HG02759 (cell line): ENCODE data around the gene DUSP11.
"Not testable (repeated sequence)": the region's sequence is repeated elsewhere in the genome, so short reads cannot be mapped to it uniquely, and the experiment has no call there.

Experiments
- ATAC-seq: cut with Tn5 transposase; IDR thresholded peaks from one replicate; pipeline ENCODE4 v1.9.1; 2021; ENCODE audit warnings: mild to moderate bottlenecking, moderate library complexity; ENCODE audit not compliant: unreplicated experiment

DUSP11 gene

DNA sequence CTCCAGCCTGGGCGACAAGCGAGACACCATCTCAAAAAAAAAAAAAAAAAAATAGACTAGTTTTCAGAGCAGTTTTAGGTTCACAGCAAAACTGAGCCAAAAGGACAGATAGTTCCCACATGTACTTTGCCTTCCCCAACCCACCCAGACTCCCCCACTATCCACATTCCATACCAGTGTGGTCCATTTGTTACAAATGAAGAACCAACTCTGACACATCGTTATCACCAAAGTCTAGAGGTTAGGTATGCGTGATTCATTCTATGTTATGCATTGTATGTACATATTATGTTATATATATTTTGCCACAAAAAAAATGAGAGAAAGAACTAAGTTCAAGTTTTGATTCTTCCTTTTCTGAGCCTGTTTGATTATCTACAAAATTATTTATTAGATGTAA is 3.5 kb downstream of the DUSP11 start:
- ATAC-seq: no peak

DNA sequence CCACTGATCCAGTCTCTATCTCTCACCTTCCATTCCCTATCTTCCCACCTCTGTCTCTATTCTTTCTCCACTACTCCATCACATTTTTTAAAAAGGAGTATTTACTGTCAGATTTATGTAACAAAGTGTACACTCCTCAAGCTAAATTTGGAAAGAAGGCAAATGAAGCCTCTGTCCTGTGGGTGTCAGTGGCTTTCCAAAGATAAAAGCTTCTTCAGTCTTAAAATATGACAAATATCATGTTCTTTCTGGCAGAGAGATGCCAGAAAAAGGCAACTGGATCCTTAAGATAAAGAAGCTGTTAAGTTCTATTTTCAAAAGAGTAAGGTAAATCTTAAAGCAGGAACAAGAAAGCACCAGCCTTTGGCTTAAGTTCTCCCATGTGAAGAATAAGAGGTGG is 7.1 kb downstream of the DUSP11 start:
- ATAC-seq: no peak

DNA sequence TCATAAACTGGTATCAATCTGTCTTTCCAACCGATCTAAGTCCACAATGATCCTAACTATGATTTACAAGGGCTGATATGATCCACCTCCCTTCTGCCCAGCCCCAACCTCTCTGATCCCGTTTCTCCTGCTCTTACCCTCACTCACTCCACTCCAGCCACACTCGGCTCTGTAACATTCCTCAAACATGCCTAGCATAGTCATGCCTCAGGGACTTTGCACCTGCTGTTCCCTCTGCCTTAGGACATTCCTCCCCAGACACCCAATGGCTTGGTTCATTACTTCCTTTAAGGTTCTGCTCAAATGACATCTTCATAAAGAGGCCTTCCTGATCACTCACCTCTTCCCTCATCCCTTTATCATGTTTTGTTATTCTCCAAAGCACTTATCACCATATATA is 9.2 kb downstream of the DUSP11 start:
- ATAC-seq: no peak

DNA sequence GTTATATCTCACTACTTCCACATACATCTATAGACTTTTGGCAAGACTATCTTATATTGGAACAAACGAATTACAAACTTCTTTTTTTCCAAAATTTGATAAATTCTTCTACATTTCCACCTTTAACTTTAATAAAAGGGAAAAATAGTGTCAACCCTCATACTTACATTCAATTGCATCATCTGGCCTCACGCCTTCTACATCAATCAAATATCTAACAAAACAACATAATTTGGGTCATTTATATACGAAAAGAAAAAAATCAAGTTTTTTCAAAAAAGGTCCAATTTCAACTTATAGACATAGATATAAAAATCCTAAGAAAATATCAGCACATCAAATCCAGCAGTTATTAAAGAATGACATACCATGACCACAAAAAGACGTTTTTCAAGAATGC is 12.9 kb downstream of the DUSP11 start:
- ATAC-seq: no peak

DNA sequence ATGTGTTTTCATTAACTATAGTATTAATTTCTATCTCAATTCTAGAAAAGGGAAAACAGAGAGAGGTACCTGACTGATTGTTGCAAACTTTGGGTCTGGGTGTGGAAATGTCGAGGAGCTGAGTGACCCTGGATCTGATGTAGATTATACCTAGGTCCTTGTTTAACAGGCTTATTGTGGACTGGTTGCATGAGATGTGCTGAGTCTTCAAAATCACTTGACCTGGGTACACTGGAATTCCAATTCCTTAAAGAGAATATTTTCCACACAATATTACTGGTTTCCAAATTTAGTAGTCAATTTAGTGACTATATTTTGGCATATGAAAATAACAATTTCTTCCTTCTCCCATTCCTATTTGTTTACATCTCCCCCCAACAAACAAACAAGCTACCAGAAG is 13.6 kb downstream of the DUSP11 start:
- no peak for ATAC-seq

DNA sequence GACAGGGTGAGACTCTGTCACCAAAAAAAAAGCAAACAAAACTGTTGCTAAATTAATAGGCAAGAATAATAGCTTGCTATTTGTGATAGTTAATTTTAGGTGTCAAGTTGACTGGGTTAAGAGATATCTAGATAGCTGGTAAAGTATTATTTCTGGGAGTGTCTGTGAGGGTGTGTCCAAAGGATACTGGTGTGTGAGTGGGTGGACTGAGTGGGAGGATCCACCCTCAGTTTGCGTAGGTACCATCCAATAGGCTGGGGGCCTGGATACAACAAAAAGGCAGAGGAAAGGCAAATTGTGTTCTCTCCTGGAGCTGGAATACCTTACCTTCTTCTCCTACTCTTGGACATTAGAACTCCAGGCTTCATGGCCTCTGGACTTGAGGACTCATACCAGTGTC is 15.0 kb downstream of the DUSP11 start:
- ATAC-seq: no peak

DNA sequence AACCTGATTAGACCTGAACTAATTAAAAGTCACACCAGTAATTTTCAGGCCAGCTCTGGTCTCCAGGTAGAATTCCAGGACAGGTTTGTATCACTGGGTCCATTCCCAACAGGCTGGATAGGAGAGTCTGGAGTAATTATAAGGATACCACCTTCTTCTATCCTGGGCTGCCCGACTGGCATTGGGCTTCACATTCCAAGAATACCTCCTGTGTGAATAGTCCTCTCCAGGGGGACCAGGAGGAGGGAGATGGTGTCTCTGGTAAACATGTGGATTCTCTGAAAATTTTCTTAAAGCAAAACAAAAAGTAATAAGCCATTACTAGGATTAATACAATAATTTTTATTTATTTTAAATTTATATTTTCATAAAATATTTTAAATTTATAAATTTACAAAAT is 17.3 kb downstream of the DUSP11 start:
- ATAC-seq: no peak

DNA sequence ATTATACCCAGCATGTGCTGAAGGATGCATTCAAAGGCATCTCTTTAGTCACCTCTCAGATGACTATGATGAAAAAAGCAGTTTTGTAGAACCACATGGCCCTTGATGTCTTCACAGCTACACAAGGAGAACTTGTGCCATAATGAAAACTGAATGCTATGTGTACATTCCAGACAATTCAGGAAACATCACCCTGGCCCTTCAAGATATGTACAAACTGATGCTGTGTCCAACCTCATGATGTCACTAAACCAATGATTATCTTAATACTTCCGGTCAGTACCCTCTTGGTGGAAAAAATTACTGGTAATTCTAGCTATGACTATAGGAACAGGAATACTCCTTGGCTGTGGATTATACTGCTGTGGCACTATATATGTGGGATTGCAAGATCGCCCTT is 20.0 kb downstream of the DUSP11 start:
- ATAC-seq: no peak

DNA sequence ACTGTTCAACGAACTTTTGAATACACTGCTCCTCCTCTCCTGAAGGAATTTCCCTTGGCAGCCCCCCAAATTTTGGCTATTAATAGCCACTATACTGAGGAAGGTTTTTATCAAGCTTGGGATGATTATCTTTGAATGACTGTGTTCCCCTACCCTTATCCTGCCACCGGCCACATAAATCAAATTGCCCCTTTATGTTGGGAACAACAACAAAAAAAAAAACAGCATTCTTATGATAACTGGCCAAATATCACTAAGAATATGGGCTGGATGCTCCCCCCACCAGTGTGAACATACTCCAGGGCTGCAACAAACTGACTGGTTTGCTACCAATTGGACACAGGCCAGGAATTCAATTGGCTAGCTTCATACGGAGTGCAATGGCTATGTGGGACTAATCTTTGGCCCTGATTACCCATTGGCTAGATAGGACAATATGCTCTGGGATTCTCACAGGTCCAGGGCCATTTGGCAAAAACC is 20.6 kb downstream of the DUSP11 start:
- no peak for ATAC-seq

DNA sequence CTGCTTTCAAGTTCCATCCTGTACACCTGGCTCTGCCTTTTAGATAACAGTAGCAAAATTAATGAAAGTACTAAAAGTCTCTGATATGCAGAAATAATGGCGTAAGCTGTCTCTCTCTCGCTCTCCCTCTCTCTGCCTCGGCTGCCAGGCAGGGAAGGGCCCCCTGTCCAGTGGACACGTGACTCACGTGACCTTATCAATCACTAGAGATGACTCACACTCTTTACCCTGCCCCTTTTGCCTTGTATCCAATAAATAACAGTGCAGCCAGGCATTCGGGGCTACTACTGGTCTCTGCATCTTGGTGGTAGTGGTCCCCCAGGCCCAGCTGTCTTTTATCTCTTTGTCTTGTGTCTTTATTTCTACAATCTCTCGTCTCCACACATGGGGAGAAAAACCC is 25.6 kb downstream of the DUSP11 start:
- ATAC-seq: not testable (repeated sequence)

DNA sequence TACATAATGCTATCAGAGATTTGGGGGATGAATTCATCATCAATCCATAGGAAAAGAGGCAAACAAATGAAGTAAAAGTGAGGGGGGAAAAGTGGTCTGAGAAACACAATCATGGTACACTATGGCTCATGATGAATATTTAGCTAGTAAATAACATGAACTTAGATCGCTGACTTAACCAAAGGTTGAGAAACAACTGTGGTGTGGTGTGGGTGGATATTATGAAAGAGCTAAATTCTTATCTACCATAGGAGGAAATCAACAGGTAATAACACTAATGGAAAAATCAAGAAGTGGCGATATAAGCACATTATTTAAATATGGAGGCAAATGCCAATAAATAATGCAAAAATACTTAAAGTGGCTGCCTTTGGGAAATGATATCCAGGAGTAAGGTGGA is 30.6 kb downstream of the DUSP11 start:
- no peak for ATAC-seq

DNA sequence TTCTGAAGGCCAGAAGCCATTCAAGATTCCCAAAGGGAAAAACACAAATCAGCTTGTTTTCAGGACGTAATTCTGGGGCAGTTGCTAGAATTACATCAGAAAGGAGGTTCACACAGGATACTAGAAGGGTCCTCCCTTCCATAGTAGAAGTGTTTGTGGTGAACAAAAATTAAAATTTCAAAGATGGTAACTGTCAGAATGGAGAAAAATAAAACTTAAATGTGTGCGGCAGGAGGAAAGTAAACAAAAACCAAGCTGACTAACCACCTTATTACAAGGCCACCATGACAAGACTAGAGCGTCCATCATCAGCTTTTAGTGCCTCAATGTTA is 33.1 kb downstream of the DUSP11 start:
- ATAC-seq: no peak

DNA sequence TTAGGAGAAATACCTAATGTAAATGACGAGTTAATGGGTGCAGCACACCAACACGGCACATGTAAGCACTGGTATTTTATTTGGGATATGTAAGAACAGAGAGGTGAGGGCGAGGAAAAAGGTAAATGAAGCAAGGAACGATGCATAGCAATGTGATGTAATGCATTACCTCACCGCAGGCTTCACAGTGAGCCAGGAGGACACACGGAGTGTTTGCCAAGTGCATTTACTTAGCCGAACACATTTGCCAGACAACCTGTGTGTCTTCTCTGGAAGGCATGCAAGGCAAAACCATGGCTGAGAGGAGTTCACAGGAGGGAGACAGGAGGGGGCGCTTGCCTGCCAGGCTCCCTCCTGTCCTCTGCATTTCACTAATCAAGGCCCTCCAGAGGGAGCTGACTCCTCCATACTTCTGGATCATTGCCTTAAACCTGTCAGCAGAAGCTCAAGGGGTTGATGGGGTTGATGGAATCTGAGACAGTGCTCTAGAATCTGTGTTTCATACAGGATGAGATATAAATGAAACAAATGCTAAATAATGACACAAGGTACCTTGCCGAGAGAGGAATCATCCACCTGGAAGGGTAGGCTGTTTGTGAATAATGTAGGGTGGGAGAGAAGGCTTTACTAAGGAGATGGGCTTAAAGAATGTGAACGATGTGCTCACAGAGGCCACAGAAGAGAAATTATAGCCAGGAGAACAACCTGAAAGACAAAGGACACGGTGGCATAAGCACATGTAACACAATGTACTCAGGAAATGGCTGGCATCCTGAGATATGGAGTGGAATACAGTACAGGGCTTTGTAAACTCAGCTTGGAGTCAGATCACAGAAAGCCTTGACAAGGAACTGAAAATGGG is 33.7 kb downstream of the DUSP11 start:
- ATAC-seq: no peak

DNA sequence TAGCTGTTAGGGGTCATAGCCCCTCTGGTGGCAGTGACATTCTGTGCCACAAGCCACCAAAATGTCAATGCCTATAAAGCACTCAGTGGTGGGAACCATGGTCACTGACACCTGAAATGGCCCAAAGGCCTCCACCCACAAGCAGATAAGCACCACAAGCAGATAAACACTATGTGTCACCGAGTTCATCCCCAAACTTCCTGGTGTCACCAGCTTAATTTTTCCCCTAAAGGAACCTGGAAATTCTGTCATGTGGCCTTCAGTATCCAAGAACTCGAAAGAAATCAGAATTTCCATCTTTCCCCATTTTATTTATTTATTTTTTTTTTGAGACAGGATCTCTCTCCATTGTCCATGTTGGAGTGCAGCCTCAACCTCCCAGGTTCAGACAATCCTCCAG is 39.1 kb downstream of the DUSP11 start:
- no peak for ATAC-seq

DNA sequence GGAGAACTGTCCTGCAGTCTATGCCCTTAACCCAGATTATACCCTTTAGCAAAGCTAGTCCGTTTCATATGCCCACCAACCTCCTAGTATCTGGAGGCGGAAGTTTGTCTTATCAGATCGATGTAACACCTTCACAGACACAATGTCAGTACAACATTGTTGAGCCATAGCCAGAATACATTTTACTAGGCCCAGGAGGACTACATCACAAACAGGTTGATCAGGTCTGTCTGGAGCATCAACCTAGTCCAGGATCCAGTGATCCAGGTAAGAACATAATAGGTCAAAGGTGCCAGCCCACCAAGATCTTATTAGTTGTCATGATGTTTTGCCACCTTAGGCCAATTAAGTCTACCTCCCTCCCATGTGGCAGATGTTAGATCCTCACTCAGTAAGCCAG is 40.8 kb downstream of the DUSP11 start:
- no peak for ATAC-seq

DNA sequence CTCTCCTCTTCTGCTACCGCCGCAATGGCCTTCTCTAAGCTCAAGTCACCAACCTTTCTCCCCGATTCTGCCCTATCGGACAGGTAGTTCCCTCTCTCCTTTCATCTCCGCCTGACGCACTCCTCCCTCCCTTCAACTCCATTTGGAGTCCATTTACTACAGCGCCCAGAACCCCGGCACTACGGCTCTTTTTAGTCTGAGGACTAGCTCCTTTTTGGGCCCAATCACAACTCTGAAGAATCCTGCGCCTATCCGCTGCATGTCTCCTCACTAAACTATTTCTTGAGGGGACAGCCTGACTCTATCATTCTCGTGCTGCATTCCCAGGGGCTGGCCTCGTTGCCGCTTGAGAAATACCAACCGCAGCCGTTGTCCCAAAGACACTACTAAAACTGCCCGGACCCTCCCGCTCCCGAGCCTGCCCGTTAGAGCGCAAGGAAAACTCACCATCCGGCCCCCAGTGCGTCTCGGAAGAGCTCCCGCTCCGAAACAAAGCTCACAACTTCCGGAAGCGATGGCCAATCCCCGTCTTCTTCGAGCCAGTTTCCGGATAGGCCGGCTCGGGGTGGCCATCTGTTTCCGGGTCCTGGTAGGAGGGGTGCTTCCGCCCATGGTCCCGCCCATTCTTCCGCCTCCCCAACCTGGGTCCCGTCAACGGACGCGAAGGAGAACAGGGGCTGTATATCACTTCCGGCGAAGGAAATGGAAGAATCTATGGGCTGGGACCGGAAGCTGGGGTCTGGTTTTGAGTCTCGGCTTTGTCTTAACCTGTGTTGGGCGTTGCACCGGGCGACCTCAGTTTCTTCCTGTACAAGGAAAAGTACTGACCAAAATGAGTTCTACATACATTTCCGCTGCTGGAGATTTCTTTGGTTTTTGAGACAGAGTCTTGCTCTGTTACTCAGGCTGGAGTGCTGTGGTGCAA is 42.8 kb downstream of the DUSP11 start, which contains the start of gene TPRKB:
TSS of gene TPRKB (minus strand) at position 491 of the 925 bp plus-strand sequence. CDS start 2,776 bp downstream, outside the sequence.
- ATAC-seq: peak; percentile 98

DNA sequence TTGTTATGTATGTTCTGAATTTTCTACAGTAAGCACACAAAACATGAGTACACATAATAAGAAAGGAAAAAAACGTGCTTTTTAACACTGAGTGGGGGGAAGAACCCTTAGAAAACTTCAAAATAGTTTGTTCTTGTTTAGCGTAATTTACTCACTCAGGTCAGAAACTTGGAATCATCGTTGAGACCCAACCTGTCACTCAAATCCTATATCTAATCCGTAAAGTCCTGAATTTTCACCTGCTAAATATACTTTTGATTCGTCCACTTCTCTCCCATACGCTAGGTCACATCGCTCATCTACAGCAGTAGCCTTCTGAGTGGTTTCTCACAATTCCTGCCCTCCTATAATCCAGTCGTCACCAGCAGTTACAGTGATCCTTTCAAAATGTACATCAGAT is 43.5 kb downstream of the DUSP11 start:
- no peak for ATAC-seq

DNA sequence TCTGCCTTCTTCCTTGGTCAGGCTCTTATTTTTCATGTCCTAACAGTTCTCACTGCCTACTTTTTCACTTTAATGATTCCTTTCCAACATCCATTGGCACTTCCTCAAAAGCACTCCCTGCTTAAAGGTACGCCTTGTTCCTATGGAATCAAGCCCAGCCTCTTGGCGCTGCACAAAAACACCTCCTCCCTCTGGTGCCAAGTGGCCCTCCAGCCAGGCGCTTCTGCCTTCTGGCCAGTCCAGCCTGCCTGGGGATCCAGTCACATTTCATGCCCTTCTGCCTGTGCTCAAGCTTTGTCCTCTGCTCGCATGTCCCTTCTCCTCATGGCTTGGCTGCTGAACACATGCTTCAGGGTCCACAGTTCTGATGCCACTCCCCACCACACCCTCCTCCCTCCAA is 49.1 kb downstream of the DUSP11 start:
- ATAC-seq: no peak

DNA sequence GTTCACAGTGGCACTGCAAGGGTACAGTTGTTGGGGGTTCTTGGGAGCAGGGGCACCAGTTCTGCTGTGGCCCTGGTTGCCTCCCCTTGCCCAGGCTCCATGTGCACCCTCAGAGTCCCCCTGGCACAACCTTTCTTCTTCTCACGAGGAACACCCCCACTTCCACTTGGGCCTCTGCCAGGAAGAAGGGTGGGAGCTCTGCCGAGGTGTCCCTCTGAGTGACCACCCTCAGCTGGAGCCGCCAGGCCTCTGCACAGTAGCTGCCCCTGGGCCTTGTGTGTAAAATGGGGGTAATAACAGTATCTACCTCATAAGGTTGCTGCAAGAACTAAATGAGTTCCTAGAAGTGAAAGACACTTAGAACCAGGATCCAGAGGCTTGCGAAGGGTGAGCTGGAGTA is 51.2 kb downstream of the DUSP11 start:
- ATAC-seq: no peak

DNA sequence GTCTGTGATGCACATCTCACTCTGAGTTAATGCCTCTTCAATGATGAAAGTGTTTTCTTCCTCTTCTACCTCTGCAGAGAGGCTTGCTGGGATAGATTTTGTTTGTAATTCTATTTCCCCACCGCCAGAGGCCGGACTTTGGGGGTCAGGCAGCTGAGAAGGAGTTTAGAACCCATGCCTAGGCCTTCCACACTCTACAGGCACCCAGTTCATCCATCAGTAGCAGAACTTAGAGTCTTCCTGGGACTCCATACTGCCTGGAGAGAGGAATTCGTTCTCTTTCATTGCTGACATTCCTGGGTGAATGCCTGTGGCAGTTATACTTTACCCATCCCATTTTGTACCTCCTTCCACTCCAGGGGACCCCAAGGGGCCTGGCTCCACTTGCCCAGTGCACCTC is 51.9 kb downstream of the DUSP11 start:
- no peak for ATAC-seq

DNA sequence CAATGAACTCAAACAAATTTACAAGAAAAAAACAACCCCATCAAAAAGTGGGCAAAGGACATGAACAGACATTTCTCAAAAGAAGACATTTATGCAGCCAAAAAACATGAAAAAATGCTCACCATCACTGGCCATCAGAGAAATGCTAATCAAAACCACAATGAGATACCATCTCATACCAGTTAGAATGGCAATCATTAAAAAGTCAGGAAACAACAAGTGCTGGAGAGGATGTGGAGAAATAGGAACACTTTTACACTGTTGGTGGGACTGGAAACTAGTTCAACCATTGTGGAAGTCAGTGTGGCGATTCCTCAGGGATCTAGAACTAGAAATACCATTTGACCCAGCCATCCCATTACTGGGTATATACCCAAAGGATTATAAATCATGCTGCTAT is 53.2 kb downstream of the DUSP11 start:
- not testable (repeated sequence) for ATAC-seq
